ENCODE data around the gene TEAD1. TPM values are rescaled to one million over a fixed set of nuclear protein-coding genes. Genes with fewer than 3 reads are reported as not detected.

The TEAD1 gene
- polyA plus RNA-seq, 1 donor (not counting 4 experiments of a cell fraction or from before 2014, with no cell fraction given): 32.7 TPM

DNA sequence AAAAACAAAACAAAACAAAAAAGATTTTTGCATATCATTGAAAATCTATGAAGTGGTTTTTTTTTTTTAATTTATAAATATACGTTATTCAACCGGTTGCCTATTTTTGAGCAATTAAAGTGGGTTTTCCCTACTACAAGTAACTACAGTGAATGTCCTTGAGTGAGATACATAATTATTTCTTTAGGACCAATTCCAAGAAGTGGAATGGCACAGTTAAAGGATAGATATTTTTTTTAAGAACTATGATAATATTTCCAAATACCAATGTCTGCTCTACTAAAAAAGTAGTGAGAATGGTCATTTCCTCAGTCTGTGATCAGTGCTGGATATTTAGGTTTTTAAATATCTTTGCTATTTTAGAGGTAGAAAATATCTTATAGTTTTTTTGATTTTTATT lies 118.8 kb downstream of the TEAD1 start:
- H2AFZ ChIP-seq (ENCODE audit: control insufficient read depth, low read length): no peak overlapping the region
- peaks cover 7 to 11% of the 10 kb centered on the region in 2 experiments for H3K36me3 ChIP-seq (ENCODE audit: control insufficient read depth in 2 of 2, extremely low read depth in 1 of 2, insufficient read depth in 2 of 2, low read length in 2 of 2)
- FAIRE-seq: no peak
- no peaks in the 10 kb centered on the region for H3K9me3 ChIP-seq (ENCODE audit: control insufficient read depth, low read depth, low read length)
- H3K9me1 ChIP-seq (ENCODE audit: control insufficient read depth, extremely low read depth, insufficient read depth, low read length): peaks cover 3% of the 10 kb centered on the region
- dilution Hi-C loops (cut with MboI; ENCODE audit: extremely low pct_ligation_motif_present, low sequenced_read_pairs): no loop called here
- H3K79me2 ChIP-seq (ENCODE audit: control insufficient read depth, insufficient read depth, low read length): peaks cover 77% of the 10 kb centered on the region
- TF ChIP-seq EZH2 (IDR thresholded peaks at IDR 0.05; ENCODE audit: low read length): no peak
- TF ChIP-seq, protein P1, sequence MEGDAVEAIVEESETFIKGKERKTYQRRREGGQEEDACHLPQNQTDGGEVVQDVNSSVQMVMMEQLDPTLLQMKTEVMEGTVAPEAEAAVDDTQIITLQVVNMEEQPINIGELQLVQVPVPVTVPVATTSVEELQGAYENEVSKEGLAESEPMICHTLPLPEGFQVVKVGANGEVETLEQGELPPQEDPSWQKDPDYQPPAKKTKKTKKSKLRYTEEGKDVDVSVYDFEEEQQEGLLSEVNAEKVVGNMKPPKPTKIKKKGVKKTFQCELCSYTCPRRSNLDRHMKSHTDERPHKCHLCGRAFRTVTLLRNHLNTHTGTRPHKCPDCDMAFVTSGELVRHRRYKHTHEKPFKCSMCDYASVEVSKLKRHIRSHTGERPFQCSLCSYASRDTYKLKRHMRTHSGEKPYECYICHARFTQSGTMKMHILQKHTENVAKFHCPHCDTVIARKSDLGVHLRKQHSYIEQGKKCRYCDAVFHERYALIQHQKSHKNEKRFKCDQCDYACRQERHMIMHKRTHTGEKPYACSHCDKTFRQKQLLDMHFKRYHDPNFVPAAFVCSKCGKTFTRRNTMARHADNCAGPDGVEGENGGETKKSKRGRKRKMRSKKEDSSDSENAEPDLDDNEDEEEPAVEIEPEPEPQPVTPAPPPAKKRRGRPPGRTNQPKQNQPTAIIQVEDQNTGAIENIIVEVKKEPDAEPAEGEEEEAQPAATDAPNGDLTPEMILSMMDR (optimal IDR thresholded peaks at IDR 0.05 in 1 of 3, IDR thresholded peaks at IDR 0.05 in 1 of 3, conservative IDR thresholded peaks at IDR 0.05 in 1 of 3; ENCODE audit: extremely low read depth in 1 of 3, insufficient read depth in 2 of 3, low read length in 3 of 3): no peak
- H3K4me1 ChIP-seq (ENCODE audit: control insufficient read depth, extremely low read depth, insufficient read depth, low read length): peaks cover 5% of the 10 kb centered on the region
- H3K27ac ChIP-seq (ENCODE audit: control insufficient read depth, insufficient read depth, low read length): no peak overlapping the region
- H3K4me3 ChIP-seq (ENCODE audit: control insufficient read depth in 2 of 3, extremely low read depth in 1 of 3, insufficient read depth in 2 of 3, low read depth in 1 of 3, low read length in 3 of 3): no peak overlapping the region
- H3K4me2 ChIP-seq (ENCODE audit: control insufficient read depth, extremely low read depth, insufficient read depth, low read depth, low read length): no peak overlapping the region
- H3K27me3 ChIP-seq (ENCODE audit: control insufficient read depth, extremely low read depth, insufficient read depth, low read length): no peaks in the 10 kb centered on the region
- DNase-seq (ENCODE audit: low read depth, low spot score): no peak
- H4K20me1 ChIP-seq (ENCODE audit: control insufficient read depth, extremely low read depth, insufficient read depth, low read length): peaks cover 4% of the 10 kb centered on the region
- no peak overlapping the region for H3K9ac ChIP-seq (ENCODE audit: control insufficient read depth, extremely low read depth, insufficient read depth, low read length)

- peaks cover 7 to 11% of the 10 kb centered on the region in 2 experiments for H3K36me3 ChIP-seq (ENCODE audit: control insufficient read depth in 2 of 2, extremely low read depth in 1 of 2, insufficient read depth in 2 of 2, low read length in 2 of 2)
- H3K4me1 ChIP-seq (ENCODE audit: control insufficient read depth, extremely low read depth, insufficient read depth, low read length): peaks cover 10% of the 10 kb centered on the region
- TF ChIP-seq EZH2 (IDR thresholded peaks at IDR 0.05; ENCODE audit: low read length): no peak
- TF ChIP-seq, protein P1 (optimal IDR thresholded peaks at IDR 0.05 in 1 of 3, IDR thresholded peaks at IDR 0.05 in 1 of 3, conservative IDR thresholded peaks at IDR 0.05 in 1 of 3; ENCODE audit: extremely low read depth in 1 of 3, insufficient read depth in 2 of 3, low read length in 3 of 3): no peak
- FAIRE-seq: no peak
- H3K9me3 ChIP-seq (ENCODE audit: control insufficient read depth, low read depth, low read length): no peaks in the 10 kb centered on the region
- no peaks in the 10 kb centered on the region for H3K27me3 ChIP-seq (ENCODE audit: control insufficient read depth, extremely low read depth, insufficient read depth, low read length)
- H3K4me2 ChIP-seq (ENCODE audit: control insufficient read depth, extremely low read depth, insufficient read depth, low read depth, low read length): no peak overlapping the region
- peaks cover 76% of the 10 kb centered on the region for H3K79me2 ChIP-seq (ENCODE audit: control insufficient read depth, insufficient read depth, low read length)
- no peak overlapping the region for H3K9ac ChIP-seq (ENCODE audit: control insufficient read depth, extremely low read depth, insufficient read depth, low read length)
- H3K4me3 ChIP-seq (ENCODE audit: control insufficient read depth in 2 of 3, extremely low read depth in 1 of 3, insufficient read depth in 2 of 3, low read depth in 1 of 3, low read length in 3 of 3): no peak overlapping the region
- no peak overlapping the region for H2AFZ ChIP-seq (ENCODE audit: control insufficient read depth, low read length)
- dilution Hi-C loops (cut with MboI; ENCODE audit: extremely low pct_ligation_motif_present, low sequenced_read_pairs): no loop called here
- peaks cover 6% of the 10 kb centered on the region for H3K9me1 ChIP-seq (ENCODE audit: control insufficient read depth, extremely low read depth, insufficient read depth, low read length)
- no peak overlapping the region for H3K27ac ChIP-seq (ENCODE audit: control insufficient read depth, insufficient read depth, low read length)
- no peak for DNase-seq (ENCODE audit: low read depth, low spot score)
- peaks cover 4% of the 10 kb centered on the region for H4K20me1 ChIP-seq (ENCODE audit: control insufficient read depth, extremely low read depth, insufficient read depth, low read length)
Observed at GRCh38 chr11:12793506-12793905, 119.3 kb downstream of the TEAD1 start.
